DOHH2 (cell line): ENCODE measurements around the gene INHBE.

Experiments used
- H3F3A ChIP-seq: fragments of 200-600 bp; sonication (generic), shearing (Covaris generic); 2 replicates; pipeline ENCODE4 v1.6.0; 2016; ENCODE audit warnings: antibody characterized with exemption, mild to moderate bottlenecking; ENCODE audit not compliant: control insufficient read depth, insufficient read depth
- H3K27ac ChIP-seq: fragments of 200-600 bp; sonication (generic); 2 replicates; pipeline ENCODE4 v1.5.1; 2014; ENCODE audit warnings: low read depth, mild to moderate bottlenecking, low read length, moderate library complexity
- H3K27me3 ChIP-seq: fragments of 200-600 bp; sonication (generic); 2 replicates; pipeline ENCODE4 v1.6.1; 2014; ENCODE audit warnings: mild to moderate bottlenecking, low read length, mixed read lengths; ENCODE audit not compliant: control insufficient read depth
- H3K36me3 ChIP-seq: fragments of 200-600 bp; sonication (generic); 2 replicates; pipeline ENCODE4 v1.6.1; 2014; ENCODE audit warnings: mild to moderate bottlenecking, low read length, moderate library complexity, mixed read lengths; ENCODE audit not compliant: control insufficient read depth
- H3K4me1 ChIP-seq: fragments of 200-600 bp; sonication (generic); 2 replicates; pipeline ENCODE4 v1.6.1; 2014; ENCODE audit warnings: mild to moderate bottlenecking, low read length, mixed read lengths; ENCODE audit not compliant: control insufficient read depth
- H3K4me2 ChIP-seq: fragments of 200-600 bp; sonication (generic); 2 replicates; pipeline ENCODE4 v1.6.0; 2014; ENCODE audit warnings: mild to moderate bottlenecking, low read length, moderate library complexity
- H3K4me3 ChIP-seq: fragments of 200-600 bp; sonication (generic); 2 replicates; pipeline ENCODE4 v1.5.1; 2014; ENCODE audit warnings: mild to moderate bottlenecking, low read length, mixed read lengths
- H3K79me2 ChIP-seq: fragments of 200-600 bp; sonication (generic); 2 replicates; pipeline ENCODE4 v1.6.1; 2014; ENCODE audit warnings: mild to moderate bottlenecking, low read length, mixed read lengths; ENCODE audit not compliant: control insufficient read depth
- H3K9me2 ChIP-seq: fragments of 200-600 bp; sonication (generic); replicated peaks from 2 replicates; pipeline ENCODE4 v1.6.1; 2014; ENCODE audit warnings: mild to moderate bottlenecking, low read length, mixed read lengths; ENCODE audit not compliant: control insufficient read depth
- H3K9me3 ChIP-seq: fragments of 200-600 bp; sonication (generic); 2 replicates; pipeline ENCODE4 v1.6.1; 2014; ENCODE audit warnings: antibody characterized with exemption, low read length, mixed read lengths; ENCODE audit not compliant: control insufficient read depth, insufficient read depth
- H4K20me1 ChIP-seq: fragments of 200-600 bp; sonication (generic); 2 replicates; pipeline ENCODE4 v1.6.0; 2014; ENCODE audit warnings: low read depth, mild to moderate bottlenecking, antibody characterized with exemption, low read length, moderate library complexity; ENCODE audit not compliant: control insufficient read depth, insufficient read depth
- EZH2phosphoT487 ChIP-seq: fragments of 200-600 bp; sonication (generic); IDR thresholded peaks from 2 replicates; pipeline ENCODE4 v1.6.1; 2017; ENCODE audit warnings: borderline replicate concordance, mild to moderate bottlenecking, antibody characterized with exemption, low read length, moderate library complexity, mixed read lengths
- TF ChIP-seq, protein P1 (sequence below): fragments of 200-600 bp; sonication (generic); IDR thresholded peaks from one replicate; pipeline ENCODE4 v1.5.1; 2014; ENCODE audit warnings: antibody characterized with exemption, mild to moderate bottlenecking, low read depth, low read length; ENCODE audit not compliant: poor library complexity, severe bottlenecking

Gene INHBE

DNA sequence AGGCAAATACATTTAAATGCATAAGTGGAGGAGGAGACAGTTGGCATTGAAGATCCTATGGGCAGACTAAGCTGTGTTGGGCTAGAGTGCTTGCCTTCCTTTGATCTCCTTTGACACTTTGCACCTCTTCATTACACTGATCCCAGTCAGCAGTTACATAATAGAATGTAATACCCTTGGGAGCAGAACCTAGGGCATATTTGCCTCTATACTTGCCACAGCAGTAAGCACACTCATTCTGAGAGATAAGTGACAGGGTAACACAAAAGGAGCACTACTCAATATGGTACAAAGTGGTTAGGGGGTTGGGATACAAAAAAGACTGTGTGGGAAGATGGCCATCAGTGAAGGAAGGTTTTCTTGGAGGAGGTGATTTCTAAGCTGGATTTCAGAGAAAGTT lies 41.7 kb downstream of the INHBE start:
- TF ChIP-seq, protein P1, sequence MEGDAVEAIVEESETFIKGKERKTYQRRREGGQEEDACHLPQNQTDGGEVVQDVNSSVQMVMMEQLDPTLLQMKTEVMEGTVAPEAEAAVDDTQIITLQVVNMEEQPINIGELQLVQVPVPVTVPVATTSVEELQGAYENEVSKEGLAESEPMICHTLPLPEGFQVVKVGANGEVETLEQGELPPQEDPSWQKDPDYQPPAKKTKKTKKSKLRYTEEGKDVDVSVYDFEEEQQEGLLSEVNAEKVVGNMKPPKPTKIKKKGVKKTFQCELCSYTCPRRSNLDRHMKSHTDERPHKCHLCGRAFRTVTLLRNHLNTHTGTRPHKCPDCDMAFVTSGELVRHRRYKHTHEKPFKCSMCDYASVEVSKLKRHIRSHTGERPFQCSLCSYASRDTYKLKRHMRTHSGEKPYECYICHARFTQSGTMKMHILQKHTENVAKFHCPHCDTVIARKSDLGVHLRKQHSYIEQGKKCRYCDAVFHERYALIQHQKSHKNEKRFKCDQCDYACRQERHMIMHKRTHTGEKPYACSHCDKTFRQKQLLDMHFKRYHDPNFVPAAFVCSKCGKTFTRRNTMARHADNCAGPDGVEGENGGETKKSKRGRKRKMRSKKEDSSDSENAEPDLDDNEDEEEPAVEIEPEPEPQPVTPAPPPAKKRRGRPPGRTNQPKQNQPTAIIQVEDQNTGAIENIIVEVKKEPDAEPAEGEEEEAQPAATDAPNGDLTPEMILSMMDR: no peak
- TF ChIP-seq EZH2phosphoT487: no peak

GRCh38 chr12:57497223-57498131 lies 42.4 kb downstream of the INHBE start:
- H3K27me3 ChIP-seq: no peaks in the 10 kb centered on the region
- H3K4me3 ChIP-seq: no peak overlapping the region
- H3K4me1 ChIP-seq: no peaks in the 10 kb centered on the region
- no peak overlapping the region for H3K27ac ChIP-seq
- no peak for TF ChIP-seq EZH2phosphoT487
- TF ChIP-seq, protein P1: no peak
- peaks cover 70% of the 10 kb centered on the region for H3K36me3 ChIP-seq
- 0 out of 2 replicates have a peak, but pooled peaks cover 2% of the 10 kb centered on the region for H3F3A ChIP-seq
- peaks cover 9% of the 10 kb centered on the region; the same call in 1 of the 2 replicates for H3K79me2 ChIP-seq
- no peak overlapping the region for H3K4me2 ChIP-seq
- H3K9me2 ChIP-seq: no peaks in the 10 kb centered on the region
- H3K9me3 ChIP-seq: no peaks in the 10 kb centered on the region
- H4K20me1 ChIP-seq: no peaks in the 10 kb centered on the region; the same call in 1 of the 2 replicates

More for the DNA sequence above, 41.7 kb downstream of the INHBE start:
- no peaks in the 10 kb centered on the region for H3K27me3 ChIP-seq
- H3K4me3 ChIP-seq: no peak overlapping the region
- H3K36me3 ChIP-seq: peaks cover 68% of the 10 kb centered on the region
- no peaks in the 10 kb centered on the region for H3K9me3 ChIP-seq
- peaks cover 9% of the 10 kb centered on the region; the same call in 1 of the 2 replicates for H3K79me2 ChIP-seq
- no peaks in the 10 kb centered on the region for H3K4me1 ChIP-seq
- no peaks in the 10 kb centered on the region; the same call in 1 of the 2 replicates for H4K20me1 ChIP-seq
- H3K9me2 ChIP-seq: no peaks in the 10 kb centered on the region
- no peak overlapping the region for H3K27ac ChIP-seq
- 0 out of 2 replicates have a peak, but pooled peaks cover 2% of the 10 kb centered on the region for H3F3A ChIP-seq
- H3K4me2 ChIP-seq: no peak overlapping the region

DNA sequence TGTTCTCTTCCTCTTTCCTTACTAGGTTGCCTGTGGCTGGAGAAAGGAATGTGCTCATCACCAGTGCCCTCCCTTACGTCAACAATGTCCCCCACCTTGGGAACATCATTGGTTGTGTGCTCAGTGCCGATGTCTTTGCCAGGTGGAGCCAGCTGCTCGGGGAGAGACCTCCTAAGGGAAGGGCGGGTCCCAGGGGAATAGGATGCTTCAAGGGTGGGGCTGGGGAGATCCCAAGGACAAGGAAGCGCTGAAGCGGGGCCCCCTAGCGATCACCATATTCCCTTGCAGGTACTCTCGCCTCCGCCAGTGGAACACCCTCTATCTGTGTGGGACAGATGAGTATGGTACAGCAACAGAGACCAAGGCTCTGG lies 43.0 kb downstream of the INHBE start:
- H3K4me2 ChIP-seq: no peak overlapping the region
- no peaks in the 10 kb centered on the region for H3K9me3 ChIP-seq
- H3K9me2 ChIP-seq: no peaks in the 10 kb centered on the region
- H3K79me2 ChIP-seq: peaks cover 6% of the 10 kb centered on the region; the same call in 1 of the 2 replicates
- H3K27me3 ChIP-seq: no peaks in the 10 kb centered on the region
- TF ChIP-seq, protein P1: no peak
- no peak for TF ChIP-seq EZH2phosphoT487
- no peaks in the 10 kb centered on the region for H3F3A ChIP-seq
- H4K20me1 ChIP-seq: no peaks in the 10 kb centered on the region; the same call in 1 of the 2 replicates
- peaks cover 69% of the 10 kb centered on the region for H3K36me3 ChIP-seq
- no peak overlapping the region for H3K27ac ChIP-seq
- H3K4me3 ChIP-seq: no peak overlapping the region
- H3K4me1 ChIP-seq: no peaks in the 10 kb centered on the region
